Suppressor macrophage (primary cell): ENCODE measurements around the gene ADAMTS6.
A peak's percentile ranks its signal among the peaks of the same experiment; 100 is the strongest.
"Not testable (repeated sequence)": the region's sequence is repeated elsewhere in the genome, so short reads cannot be mapped to it uniquely, and the experiment has no call there.

Experiments
- DNase-seq, 4 experiments: peaks; one replicate each; pipeline ENCODE4 v3.0.0-alpha.2; 2020 to 2022

The ADAMTS6 gene

GRCh38 chr5:65364907-65365306 lies 116.8 kb downstream of the ADAMTS6 start:
- no peak for DNase-seq

DNA sequence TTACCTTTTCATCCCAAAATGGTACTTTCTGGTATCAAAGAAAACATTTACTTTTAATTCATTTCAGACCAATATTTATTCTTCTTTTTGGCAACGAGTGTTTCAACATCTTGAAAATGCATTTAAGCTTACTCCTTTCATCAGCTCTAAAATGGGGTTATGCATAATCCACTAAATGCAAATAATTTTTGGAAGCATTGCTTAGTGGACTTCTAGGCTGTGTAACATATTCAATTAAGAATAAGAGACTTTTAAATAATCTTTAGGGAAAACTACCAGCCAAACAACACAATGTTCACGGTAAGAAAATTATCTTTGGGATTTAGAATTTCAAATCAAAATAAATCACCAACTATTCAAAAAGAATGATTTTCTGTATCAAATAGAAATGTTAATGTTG lies 118.2 kb downstream of the ADAMTS6 start:
- no peak for DNase-seq

GRCh38 chr5:65359981-65360380 lies 121.7 kb downstream of the ADAMTS6 start:
- no peak for DNase-seq

DNA sequence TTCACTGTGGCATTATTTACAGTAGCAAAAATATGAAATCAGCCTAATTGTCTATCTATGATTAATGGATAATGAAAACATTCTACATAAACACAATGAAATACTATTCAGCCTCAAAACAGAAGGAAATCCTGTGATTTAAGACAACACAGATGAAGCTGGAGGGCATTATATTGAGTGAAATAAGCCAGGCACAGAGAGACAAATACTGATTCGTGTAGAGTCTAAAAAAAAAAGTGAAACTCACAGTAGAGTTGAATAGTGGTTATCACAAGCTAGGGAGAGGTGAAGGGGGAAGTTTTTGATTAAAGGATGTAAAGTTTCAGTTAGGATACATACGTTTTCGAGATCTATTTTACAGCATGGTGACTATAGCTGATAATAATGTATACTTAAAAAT lies 122.2 kb downstream of the ADAMTS6 start:
- no peak for DNase-seq

GRCh38 chr5:65356274-65356673 lies 125.4 kb downstream of the ADAMTS6 start:
- no peak for DNase-seq

- no peak for DNase-seq
These were observed 126.4 kb downstream of the ADAMTS6 start for GRCh38 chr5:65355301-65355700.

DNA sequence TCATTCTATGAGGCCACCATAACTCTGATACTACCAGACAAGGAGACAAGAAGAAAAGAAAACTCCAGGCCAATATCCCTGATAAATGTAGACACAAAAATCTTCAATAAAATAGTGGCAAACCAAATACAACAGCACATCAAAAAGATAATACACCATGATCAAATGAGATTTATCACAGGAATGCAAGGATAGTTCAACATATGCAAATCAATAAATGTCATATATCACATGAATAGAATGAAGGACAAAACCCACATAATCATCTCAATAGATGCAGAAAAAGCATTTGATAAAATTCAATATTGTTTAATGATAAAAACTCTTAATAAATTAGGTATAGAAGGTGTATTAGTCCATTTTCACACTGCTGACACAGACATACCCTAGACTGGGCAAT lies 139.9 kb downstream of the ADAMTS6 start:
- no peak for DNase-seq

- no peak for DNase-seq
These were observed 143.0 kb downstream of the ADAMTS6 start for GRCh38 chr5:65338606-65339151.

- no peak for DNase-seq
These were observed 147.6 kb downstream of the ADAMTS6 start for GRCh38 chr5:65334077-65334476.

DNA sequence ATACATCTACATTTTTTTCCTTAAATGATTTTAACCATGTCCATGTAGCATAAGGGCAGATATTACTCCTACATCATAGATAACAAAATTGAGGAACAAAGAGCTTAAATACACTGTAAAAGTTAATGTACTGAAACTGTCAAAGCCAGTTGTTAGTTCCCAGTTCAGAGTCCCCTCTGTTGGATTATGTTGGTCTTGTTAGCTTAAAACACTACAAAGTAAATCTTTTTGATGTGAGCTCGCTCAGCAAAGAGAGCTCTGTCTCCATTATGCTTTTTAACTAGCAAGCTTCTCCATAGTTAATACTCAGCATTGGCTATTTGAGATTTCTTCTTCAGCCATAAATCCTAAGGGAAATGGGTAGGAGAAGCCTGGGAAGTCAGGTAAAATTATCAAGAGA lies 149.1 kb downstream of the ADAMTS6 start:
- DNase-seq: peak in 1 of 4 experiments; percentile 1

GRCh38 chr5:65329266-65329665 lies 152.5 kb downstream of the ADAMTS6 start:
- DNase-seq: no peak

- no peak for DNase-seq
These were observed 154.1 kb downstream of the ADAMTS6 start for GRCh38 chr5:65327582-65327981.

DNA sequence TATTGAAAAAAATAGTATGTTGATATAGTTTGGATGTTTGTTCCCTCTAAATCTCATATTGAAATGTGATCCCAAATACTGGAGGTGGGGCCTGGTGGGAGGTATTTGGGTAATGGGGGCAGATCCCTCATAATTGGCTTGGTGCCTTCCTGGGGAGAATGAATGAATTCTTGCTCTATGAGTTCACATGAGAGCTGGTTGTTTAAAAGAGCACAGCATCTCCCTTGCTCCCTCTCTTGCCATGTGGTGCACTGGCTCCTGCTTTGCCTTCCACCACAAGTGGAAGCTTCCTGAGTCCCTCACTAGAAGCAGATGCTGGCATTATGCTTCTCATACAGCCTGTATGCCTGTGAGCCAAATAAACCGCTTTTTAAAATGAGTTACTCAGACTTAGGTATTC lies 154.8 kb downstream of the ADAMTS6 start:
- DNase-seq: no peak

- DNase-seq: no peak
These were observed 157.5 kb downstream of the ADAMTS6 start for GRCh38 chr5:65324226-65324625.

- not testable (repeated sequence) for DNase-seq
These were observed 161.0 kb downstream of the ADAMTS6 start for GRCh38 chr5:65320704-65321103.

GRCh38 chr5:65320250-65320649 lies 161.5 kb downstream of the ADAMTS6 start:
- DNase-seq: no peak

DNA sequence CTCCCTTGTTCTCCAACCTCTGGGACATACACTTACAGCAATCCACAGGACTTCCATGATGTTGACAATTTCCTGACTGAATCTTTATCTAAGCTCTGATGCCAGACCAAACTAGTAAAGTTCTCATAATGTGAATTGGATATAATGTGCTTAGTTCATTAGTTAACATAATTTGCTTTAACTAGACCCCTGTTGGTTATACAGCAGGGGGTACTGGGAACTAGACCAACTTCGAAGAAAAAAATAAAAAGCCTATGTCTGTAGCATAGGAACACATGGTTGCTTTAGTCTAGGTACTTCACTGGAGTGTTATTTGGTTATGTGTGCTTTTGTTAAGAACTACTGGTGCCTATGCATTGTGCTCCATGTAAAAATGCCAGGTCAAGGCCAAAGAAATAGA lies 173.8 kb downstream of the ADAMTS6 start:
- no peak for DNase-seq

DNA sequence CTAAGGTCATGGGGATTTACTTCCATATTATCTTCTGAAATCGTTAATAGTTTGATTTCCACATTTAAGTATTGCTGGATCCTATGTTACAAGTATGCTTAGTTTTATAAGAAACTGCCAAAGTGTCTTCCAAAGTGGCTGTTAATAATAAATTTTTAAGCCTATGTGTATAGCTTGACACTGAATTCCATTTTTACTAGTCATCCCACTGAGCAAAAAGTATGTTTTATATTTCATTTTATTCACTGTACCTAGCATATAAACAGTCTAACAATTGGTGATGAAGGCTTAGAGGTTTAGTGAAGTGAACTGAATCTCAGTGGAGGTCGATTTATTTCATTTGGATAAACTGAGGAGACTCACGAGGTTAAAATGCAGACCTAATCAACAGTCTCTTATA lies 174.6 kb downstream of the ADAMTS6 start:
- no peak for DNase-seq

DNA sequence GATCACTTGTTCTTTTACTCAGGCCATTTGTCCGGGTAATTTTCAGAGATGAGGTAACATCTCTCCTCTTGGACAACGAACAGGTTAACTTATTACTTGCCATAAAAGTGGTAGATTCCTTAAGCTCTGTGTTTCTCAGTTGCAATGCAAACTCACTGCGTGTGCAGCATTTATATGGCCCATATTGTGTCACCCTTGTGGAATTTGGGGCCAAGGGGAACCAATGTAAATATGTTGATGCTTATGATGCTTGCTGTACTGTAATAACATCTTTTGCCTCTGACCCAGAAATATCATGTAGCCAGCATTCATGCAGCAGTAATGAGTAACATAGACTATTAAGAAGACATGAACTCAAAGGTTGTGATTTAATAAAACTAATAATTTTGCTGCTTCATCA lies 175.8 kb downstream of the ADAMTS6 start:
- no peak for DNase-seq

DNA sequence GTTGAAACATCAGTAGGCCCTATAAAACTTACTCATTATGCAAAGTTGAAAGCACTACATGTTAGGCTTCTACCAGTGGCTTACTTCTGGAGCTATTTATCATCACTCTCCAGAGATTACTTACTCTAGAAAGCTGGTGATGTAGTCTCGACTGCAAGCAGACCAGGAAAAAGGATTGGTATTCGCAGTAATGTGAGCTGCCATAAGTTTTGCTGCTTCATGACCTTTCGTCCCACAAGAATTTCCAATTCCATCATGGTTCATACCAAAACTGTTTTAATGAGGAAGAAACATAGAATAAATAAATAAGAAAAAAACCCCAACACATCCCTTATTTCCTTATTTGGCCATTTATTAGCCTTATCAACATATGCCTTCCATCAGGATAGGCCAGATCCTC lies 181.9 kb downstream of the ADAMTS6 start:
- DNase-seq: no peak

DNA sequence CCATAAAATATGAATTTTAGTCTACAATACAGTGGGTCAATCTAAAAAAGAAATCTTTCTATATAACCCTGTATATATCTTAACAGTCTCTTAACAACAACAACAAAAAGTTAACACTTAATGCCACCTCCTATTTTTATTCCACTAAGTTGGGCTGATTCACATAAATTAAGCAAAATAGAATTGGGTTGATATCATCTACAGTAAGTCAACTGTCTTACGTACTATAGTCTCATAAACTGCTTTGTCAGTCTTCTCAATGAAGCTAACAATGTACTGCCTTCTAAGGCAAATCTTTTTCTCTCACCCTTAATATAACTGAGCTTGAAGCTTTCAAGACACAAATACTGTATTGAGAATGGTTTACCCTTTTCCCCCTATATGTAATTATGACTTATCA lies 185.7 kb downstream of the ADAMTS6 start:
- DNase-seq: no peak

- DNase-seq: no peak
These were observed 189.5 kb downstream of the ADAMTS6 start for GRCh38 chr5:65292196-65292595.

DNA sequence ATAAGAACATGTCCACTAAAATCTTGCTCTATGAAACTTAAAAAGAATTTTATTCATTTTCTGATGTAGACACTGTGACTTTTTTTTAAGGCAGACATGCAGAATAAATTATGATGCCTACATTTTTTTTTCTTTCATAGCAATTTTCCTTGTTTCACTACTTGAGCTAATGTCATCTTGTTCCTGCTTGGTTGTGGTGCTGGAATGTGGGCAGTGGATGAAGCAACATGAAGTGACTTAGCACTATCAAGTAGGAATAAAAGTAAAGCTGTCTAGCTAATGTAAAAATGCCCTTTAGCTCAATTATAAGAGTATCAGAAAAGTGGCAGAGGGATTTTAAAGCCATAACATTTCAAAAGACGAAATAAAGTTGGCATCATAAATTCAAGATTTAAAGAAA lies 191.0 kb downstream of the ADAMTS6 start:
- DNase-seq: peak; percentile 8 to 33 (median 23)

GRCh38 chr5:65288657-65289056 lies 193.1 kb downstream of the ADAMTS6 start:
- DNase-seq: no peak

DNA sequence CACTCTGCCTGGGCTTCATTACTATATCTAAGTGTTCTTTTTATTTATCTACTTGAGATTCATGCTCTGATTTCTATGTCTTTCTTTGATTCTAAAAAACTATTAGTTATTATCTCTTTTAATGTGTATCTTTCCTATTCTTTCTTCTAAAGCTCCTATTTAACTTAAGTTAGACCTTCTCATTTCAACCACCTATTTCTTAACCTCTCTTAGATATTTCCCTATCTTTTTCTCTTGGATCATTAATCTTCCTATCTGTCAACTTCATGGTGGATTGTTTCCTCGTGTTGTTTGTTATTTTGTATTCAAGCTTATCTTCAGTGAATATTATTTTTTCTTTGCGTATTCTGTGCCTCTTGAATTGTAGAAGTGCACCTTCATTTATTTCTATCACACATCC lies 202.1 kb downstream of the ADAMTS6 start:
- DNase-seq: no peak
